ENCODE measurements around the gene CDH22.

DNA sequence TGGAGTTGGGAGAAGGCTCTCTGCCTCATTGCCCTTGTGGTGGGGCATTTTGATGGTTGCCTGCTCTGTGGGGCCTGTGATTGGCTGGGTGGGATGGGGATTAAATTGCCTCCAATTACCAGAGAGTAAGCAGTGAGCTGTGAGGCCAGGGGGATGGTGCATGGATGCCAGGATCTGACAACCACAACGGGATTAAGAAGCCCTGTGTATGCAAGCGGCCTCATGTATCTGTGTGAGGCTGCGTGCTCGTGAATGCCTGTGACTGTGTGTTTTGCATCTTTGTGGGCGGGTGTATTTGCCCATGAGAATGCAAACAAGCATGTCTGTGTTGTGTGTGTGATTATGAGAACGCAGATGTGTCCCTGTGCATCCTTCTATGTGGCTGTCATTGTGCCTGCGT is 144.0 kb downstream of the CDH22 start:
- TF ChIP-seq ZBTB7A (IDR thresholded peaks at IDR 0.05; ENCODE audit: low read depth) (no peak), MAX (IDR thresholded peaks at IDR 0.05) (no peak), USF1 (IDR thresholded peaks at IDR 0.05) (no peak), EP300 (IDR thresholded peaks at IDR 0.05; ENCODE audit: borderline replicate concordance) (no peak), TAF1 (IDR thresholded peaks at IDR 0.05; ENCODE audit: low read depth) (no peak), CEBPB (IDR thresholded peaks at IDR 0.05) (no peak), TEAD4 (IDR thresholded peaks at IDR 0.05) (no peak), YY1 (IDR thresholded peaks at IDR 0.05; ENCODE audit: low read depth) (no peak), EGR1 (IDR thresholded peaks at IDR 0.05) (no peak), TCF12 (IDR thresholded peaks at IDR 0.05; ENCODE audit: low read depth) (no peak), FOXM1 (IDR thresholded peaks at IDR 0.05; ENCODE audit: borderline replicate concordance, low read depth) (no peak), NFIC (IDR thresholded peaks at IDR 0.05) (no peak)
- TF ChIP-seq, protein P1, sequence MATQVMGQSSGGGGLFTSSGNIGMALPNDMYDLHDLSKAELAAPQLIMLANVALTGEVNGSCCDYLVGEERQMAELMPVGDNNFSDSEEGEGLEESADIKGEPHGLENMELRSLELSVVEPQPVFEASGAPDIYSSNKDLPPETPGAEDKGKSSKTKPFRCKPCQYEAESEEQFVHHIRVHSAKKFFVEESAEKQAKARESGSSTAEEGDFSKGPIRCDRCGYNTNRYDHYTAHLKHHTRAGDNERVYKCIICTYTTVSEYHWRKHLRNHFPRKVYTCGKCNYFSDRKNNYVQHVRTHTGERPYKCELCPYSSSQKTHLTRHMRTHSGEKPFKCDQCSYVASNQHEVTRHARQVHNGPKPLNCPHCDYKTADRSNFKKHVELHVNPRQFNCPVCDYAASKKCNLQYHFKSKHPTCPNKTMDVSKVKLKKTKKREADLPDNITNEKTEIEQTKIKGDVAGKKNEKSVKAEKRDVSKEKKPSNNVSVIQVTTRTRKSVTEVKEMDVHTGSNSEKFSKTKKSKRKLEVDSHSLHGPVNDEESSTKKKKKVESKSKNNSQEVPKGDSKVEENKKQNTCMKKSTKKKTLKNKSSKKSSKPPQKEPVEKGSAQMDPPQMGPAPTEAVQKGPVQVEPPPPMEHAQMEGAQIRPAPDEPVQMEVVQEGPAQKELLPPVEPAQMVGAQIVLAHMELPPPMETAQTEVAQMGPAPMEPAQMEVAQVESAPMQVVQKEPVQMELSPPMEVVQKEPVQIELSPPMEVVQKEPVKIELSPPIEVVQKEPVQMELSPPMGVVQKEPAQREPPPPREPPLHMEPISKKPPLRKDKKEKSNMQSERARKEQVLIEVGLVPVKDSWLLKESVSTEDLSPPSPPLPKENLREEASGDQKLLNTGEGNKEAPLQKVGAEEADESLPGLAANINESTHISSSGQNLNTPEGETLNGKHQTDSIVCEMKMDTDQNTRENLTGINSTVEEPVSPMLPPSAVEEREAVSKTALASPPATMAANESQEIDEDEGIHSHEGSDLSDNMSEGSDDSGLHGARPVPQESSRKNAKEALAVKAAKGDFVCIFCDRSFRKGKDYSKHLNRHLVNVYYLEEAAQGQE (IDR thresholded peaks at IDR 0.05; ENCODE audit: low read depth), result no peak
